ENCODE results near the gene MICB. TPM values are rescaled to one million over a fixed set of nuclear protein-coding genes. Genes with fewer than 3 reads are reported as not detected.
A peak's percentile ranks its signal among the peaks of the same experiment; 100 is the strongest.

The MICB gene
- polyA plus RNA-seq, 2 of the 4 experiments (the other 2 are of a cell fraction): 6.8 to 7.0 TPM

GRCh38 chr6:31531771-31532643, 34.1 kb downstream of the MICB start:
- H3K4me1 ChIP-seq: no peaks in the 10 kb centered on the region
- H3K9me3 ChIP-seq: no peaks in the 10 kb centered on the region
- no peak overlapping the region for H3K4me2 ChIP-seq
- no peak overlapping the region for H3K4me3 ChIP-seq
- POLR2A ChIA-PET: interaction anchor here (1.4 kb wide), 1 partner anchor 9 kb away, joined by 6 read pairs; the partner anchor contains the start of gene DDX39B
- ATAC-seq: no peak
- DNase-seq (ENCODE audit: low read depth in 1 of 2, low spot score in 1 of 2): no peak
- WGBS (ENCODE audit: missing lambda C conversion rate): 89% methylated on average over 9 of the region's 9 CpGs
- no peak overlapping the region for H3K27ac ChIP-seq
- TF ChIP-seq POLR2AphosphoS2 (conservative IDR thresholded peaks at IDR 0.05; ENCODE audit: low read length) (0 out of 2 replicates have a peak, but pooled peaks have one; percentile 1), ZNF302 (CRISPR knock-in tag; IDR thresholded peaks at IDR 0.05) (no peak), EHMT2 (IDR thresholded peaks at IDR 0.05; ENCODE audit: low read depth) (no peak)
- CTCF ChIA-PET: interaction anchor here (0.5 to 1.6 kb wide), 7 partner anchors 10 to 373 kb away, joined by 3 to 6 read pairs (median 3); partner anchors contain the start of genes ATP6V1G2 and DDX39B
- FAIRE-seq: no peak

- no peak overlapping the region for H3K4me2 ChIP-seq
- WGBS (ENCODE audit: missing lambda C conversion rate): 72% methylated on average over 9 of the region's 9 CpGs
- H3K27ac ChIP-seq: no peak overlapping the region
- FAIRE-seq: no peak
- H3K4me1 ChIP-seq: no peaks in the 10 kb centered on the region
- ChIA-PET CTCF (interaction anchor here (1.6 kb wide), 1 partner anchor 9 kb away, joined by 6 read pairs; the partner anchor contains the start of gene DDX39B), POLR2A (interaction anchor here (1.4 kb wide), 1 partner anchor 9 kb away, joined by 6 read pairs; the partner anchor contains the start of gene DDX39B)
- H3K9me3 ChIP-seq: no peaks in the 10 kb centered on the region
- TF ChIP-seq MYC (IDR thresholded peaks at IDR 0.05; ENCODE audit: borderline replicate concordance, low read length): no peak
- DNase-seq (ENCODE audit: low read depth in 1 of 2, low spot score in 1 of 2): no peak
- no peak overlapping the region for H3K4me3 ChIP-seq
- ATAC-seq: no peak
Measured at GRCh38 chr6:31532644-31533454, 34.9 kb downstream of the MICB start.

GRCh38 chr6:31533455-31533841, 35.5 kb downstream of the MICB start:
- Histone ChIP-seq H3K4me3 (no peak overlapping the region), H3K9me3 (no peaks in the 10 kb centered on the region), H3K27ac (no peak overlapping the region), H3K4me2 (no peak overlapping the region), H3K4me1 (peaks cover 4% of the 10 kb centered on the region; the same call in 2 of the 3 replicates)
- ATAC-seq: no peak
- no peak for FAIRE-seq
- POLR2A ChIA-PET: no interaction called here
- TF ChIP-seq EP300 (IDR thresholded peaks at IDR 0.05): no peak
- TF ChIP-seq MAX (IDR thresholded peaks at IDR 0.05): no peak
- no peak for TF ChIP-seq EHF (CRISPR knock-in tag; IDR thresholded peaks at IDR 0.05)
- no peak for TF ChIP-seq JUN (IDR thresholded peaks at IDR 0.05)
- no peak for TF ChIP-seq FOSL2 (IDR thresholded peaks at IDR 0.05)
- no peak for TF ChIP-seq FOSL2 (CRISPR knock-in tag; IDR thresholded peaks at IDR 0.05)
- no peak for TF ChIP-seq SMC3 (IDR thresholded peaks at IDR 0.05)
- no peak for DNase-seq (ENCODE audit: low read depth in 1 of 2, low spot score in 1 of 2)
- WGBS (ENCODE audit: missing lambda C conversion rate): 96% methylated on average over 1 of the region's 1 CpG
- CTCF ChIA-PET: interaction anchor here (0.6 to 1.1 kb wide), 2 partner anchors 22 to 68 kb away, joined by 4 read pairs; no protein-coding TSS in a partner anchor

GRCh38 chr6:31534011-31534410, 36.1 kb downstream of the MICB start:
- FAIRE-seq: no peak
- H3K27ac ChIP-seq: no peak overlapping the region
- H3K4me1 ChIP-seq: peaks cover 9% of the 10 kb centered on the region; the same call in 2 of the 3 replicates
- no peak overlapping the region for H3K4me2 ChIP-seq
- POLR2A ChIA-PET: no interaction called here
- DNase-seq (ENCODE audit: low read depth in 1 of 2, low spot score in 1 of 2): no peak
- TF ChIP-seq POLR2AphosphoS2 (conservative IDR thresholded peaks at IDR 0.05; ENCODE audit: low read length) (0 out of 2 replicates have a peak, but pooled peaks have one; percentile 65), EHMT2 (IDR thresholded peaks at IDR 0.05; ENCODE audit: low read depth) (no peak), KDM5A (IDR thresholded peaks at IDR 0.05) (no peak), HES2 (IDR thresholded peaks at IDR 0.05) (no peak), FOXS1 (CRISPR knock-in tag; IDR thresholded peaks at IDR 0.05) (no peak), NPAS2 (CRISPR knock-in tag; IDR thresholded peaks at IDR 0.05; ENCODE audit: borderline replicate concordance) (no peak), RFX5 (IDR thresholded peaks at IDR 0.05) (no peak), NR3C1 (IDR thresholded peaks at IDR 0.05) (no peak)
- CTCF ChIA-PET: interaction anchor here (0.6 to 2.7 kb wide), 3 partner anchors 12 to 67 kb away, joined by 4 to 8 read pairs (median 4); partner anchors contain the start of gene ATP6V1G2
- WGBS (ENCODE audit: missing lambda C conversion rate): 89% methylated on average over 6 of the region's 6 CpGs
- no peak for ATAC-seq
- no peak overlapping the region for H3K4me3 ChIP-seq
- H3K9me3 ChIP-seq: no peaks in the 10 kb centered on the region

All from A549 (cell line).